KOPT-K1 (cell line): Measurements from ENCODE around the gene BAZ1A.

Source experiments
- H3K27ac ChIP-seq: fragments of 200-600 bp; sonication (generic); 2 replicates; pipeline ENCODE4 v1.5.1; 2016; ENCODE audit warnings: antibody characterized with exemption, mild to moderate bottlenecking, low read depth, low read length; ENCODE audit not compliant: poor library complexity, severe bottlenecking
- H3K36me3 ChIP-seq: fragments of 200-600 bp; sonication (generic); 2 replicates; pipeline ENCODE4 v1.5.1; 2017; ENCODE audit warnings: antibody characterized with exemption, mild to moderate bottlenecking, low read length, moderate library complexity; ENCODE audit not compliant: insufficient read depth
- H3K9me3 ChIP-seq: fragments of 200-600 bp; sonication (generic); 2 replicates; pipeline ENCODE4 v1.5.1; 2017; ENCODE audit warnings: antibody characterized with exemption, low read length, mild to moderate bottlenecking; ENCODE audit not compliant: insufficient read depth, poor library complexity, severe bottlenecking

BAZ1A gene, protein sequence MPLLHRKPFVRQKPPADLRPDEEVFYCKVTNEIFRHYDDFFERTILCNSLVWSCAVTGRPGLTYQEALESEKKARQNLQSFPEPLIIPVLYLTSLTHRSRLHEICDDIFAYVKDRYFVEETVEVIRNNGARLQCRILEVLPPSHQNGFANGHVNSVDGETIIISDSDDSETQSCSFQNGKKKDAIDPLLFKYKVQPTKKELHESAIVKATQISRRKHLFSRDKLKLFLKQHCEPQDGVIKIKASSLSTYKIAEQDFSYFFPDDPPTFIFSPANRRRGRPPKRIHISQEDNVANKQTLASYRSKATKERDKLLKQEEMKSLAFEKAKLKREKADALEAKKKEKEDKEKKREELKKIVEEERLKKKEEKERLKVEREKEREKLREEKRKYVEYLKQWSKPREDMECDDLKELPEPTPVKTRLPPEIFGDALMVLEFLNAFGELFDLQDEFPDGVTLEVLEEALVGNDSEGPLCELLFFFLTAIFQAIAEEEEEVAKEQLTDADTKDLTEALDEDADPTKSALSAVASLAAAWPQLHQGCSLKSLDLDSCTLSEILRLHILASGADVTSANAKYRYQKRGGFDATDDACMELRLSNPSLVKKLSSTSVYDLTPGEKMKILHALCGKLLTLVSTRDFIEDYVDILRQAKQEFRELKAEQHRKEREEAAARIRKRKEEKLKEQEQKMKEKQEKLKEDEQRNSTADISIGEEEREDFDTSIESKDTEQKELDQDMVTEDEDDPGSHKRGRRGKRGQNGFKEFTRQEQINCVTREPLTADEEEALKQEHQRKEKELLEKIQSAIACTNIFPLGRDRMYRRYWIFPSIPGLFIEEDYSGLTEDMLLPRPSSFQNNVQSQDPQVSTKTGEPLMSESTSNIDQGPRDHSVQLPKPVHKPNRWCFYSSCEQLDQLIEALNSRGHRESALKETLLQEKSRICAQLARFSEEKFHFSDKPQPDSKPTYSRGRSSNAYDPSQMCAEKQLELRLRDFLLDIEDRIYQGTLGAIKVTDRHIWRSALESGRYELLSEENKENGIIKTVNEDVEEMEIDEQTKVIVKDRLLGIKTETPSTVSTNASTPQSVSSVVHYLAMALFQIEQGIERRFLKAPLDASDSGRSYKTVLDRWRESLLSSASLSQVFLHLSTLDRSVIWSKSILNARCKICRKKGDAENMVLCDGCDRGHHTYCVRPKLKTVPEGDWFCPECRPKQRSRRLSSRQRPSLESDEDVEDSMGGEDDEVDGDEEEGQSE (N-terminal part only)

GRCh38 chr14:34875031-34875922 lies at the start of gene BAZ1A:
BAZ1A (minus strand) TSS chr14:34875360; CDS start chr14:34874604, 756 bp downstream.
- Histone ChIP-seq H3K27ac (peak within 1 kb of the TSS; percentile 97), H3K9me3 (no peaks in the 10 kb centered on the region), H3K36me3 (peaks cover 18% of the 10 kb centered on the region)

DNA sequence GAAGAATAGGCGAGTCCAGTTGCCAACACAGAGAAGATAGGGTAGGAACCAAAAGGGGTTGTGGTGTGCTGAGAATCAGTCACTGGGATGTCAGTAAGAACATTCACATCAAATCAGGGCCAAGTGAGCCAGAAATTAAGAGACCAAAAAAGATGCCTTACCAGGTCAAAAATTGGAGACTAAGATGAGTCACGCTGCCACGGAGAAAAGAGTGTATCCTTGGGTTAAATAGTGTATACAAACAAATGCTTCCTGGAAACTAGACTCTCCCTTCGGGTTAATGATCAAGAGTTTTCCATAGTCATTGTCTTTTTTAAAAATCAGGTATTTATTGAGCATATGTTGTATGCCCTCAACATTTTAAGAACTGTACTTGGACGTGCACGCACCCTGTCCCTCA lies 45.2 kb upstream of the BAZ1A start:
- H3K36me3 ChIP-seq, result no peaks in the 10 kb centered on the region
- H3K27ac ChIP-seq, result no peak overlapping the region
- H3K9me3 ChIP-seq, result no peaks in the 10 kb centered on the region

DNA sequence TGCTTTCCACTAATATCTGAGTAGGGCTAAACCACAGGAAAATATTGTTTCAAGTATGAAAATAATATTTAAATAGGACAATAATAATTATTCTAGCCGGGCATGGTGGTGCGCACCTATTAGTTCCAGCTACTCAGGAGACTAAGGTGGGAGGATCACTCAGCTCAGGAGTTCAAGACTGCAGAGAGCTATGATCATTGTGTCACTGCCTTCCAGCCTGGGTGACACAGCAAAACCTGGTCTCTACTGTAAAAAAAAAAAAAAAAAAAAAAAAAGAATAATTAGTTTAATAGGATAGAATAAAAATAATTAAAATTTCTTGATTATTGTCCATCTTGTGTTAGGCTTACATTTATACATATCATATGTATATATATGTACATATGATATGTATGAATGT lies 38.5 kb upstream of the BAZ1A start:
- no peak overlapping the region for H3K27ac ChIP-seq
- no peaks in the 10 kb centered on the region for H3K9me3 ChIP-seq

GRCh38 chr14:34912966-34913365 lies 37.8 kb upstream of the BAZ1A start:
- Histone ChIP-seq H3K27ac (no peak overlapping the region), H3K36me3 (no peaks in the 10 kb centered on the region), H3K9me3 (no peaks in the 10 kb centered on the region)

More for the DNA sequence above, 38.5 kb upstream of the BAZ1A start:
- no peaks in the 10 kb centered on the region for H3K36me3 ChIP-seq

- Histone ChIP-seq H3K36me3 (no peaks in the 10 kb centered on the region), H3K27ac (no peak overlapping the region), H3K9me3 (no peaks in the 10 kb centered on the region)
Observed at GRCh38 chr14:34912182-34912581, 37.0 kb upstream of the BAZ1A start.

DNA sequence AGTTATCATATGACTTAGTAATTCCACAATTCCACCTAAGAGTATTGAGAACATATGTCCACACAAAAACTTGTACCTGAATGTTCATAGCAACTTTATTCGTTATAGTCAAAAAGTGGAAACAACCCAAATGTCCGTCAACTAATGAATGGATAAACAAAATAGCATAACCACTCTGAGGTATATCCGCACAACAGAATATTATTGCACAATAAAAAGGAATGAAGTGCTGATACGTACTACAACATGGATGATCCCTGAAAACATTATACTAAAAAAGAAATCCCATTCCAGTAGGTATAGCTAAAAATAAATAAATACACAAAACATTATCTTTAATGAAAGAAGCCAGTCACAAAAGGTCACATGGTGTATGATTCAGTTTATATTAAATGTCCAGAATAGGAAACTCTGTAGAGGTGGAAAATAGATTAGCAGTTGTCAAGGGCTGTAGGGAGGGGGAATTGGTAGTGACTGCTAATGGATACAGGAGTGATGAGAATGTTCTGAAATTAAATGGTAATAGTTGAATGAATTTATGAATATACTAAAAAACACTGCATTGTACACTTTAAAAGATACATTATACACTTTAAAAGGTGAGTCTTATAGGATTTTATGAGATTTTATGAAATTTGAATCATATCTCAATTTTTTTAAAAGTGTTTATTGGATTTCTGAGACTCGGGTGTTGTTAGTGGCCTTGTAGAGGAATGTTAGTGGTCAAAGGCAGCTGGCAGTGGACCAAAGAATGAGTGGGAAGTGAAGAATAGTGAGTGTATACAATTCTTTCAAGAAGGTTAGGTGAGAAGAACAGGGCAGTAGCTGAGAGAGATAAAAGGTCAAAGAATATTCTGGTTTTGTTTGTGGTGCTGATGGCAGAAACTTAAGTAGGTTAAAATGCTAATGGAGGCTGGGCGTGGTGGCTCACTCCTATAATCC lies 36.3 kb upstream of the BAZ1A start:
- Histone ChIP-seq H3K9me3 (no peaks in the 10 kb centered on the region), H3K36me3 (no peaks in the 10 kb centered on the region), H3K27ac (no peak overlapping the region)

- Histone ChIP-seq H3K36me3 (no peaks in the 10 kb centered on the region), H3K9me3 (no peaks in the 10 kb centered on the region), H3K27ac (no peak overlapping the region)
Observed at GRCh38 chr14:34906287-34906686, 31.1 kb upstream of the BAZ1A start.

- Histone ChIP-seq H3K36me3 (no peaks in the 10 kb centered on the region), H3K9me3 (no peaks in the 10 kb centered on the region), H3K27ac (no peak overlapping the region)
Observed at GRCh38 chr14:34895277-34895676, 20.1 kb upstream of the BAZ1A start.

GRCh38 chr14:34890937-34891336 lies 15.8 kb upstream of the BAZ1A start:
- Histone ChIP-seq H3K27ac (no peak overlapping the region), H3K9me3 (no peaks in the 10 kb centered on the region), H3K36me3 (no peaks in the 10 kb centered on the region)

- Histone ChIP-seq H3K36me3 (no peaks in the 10 kb centered on the region), H3K27ac (no peak overlapping the region), H3K9me3 (no peaks in the 10 kb centered on the region)
Observed at GRCh38 chr14:34888186-34888585, 13.0 kb upstream of the BAZ1A start.

- no peaks in the 10 kb centered on the region for H3K36me3 ChIP-seq
- no peaks in the 10 kb centered on the region for H3K9me3 ChIP-seq
- no peak overlapping the region for H3K27ac ChIP-seq
Observed at GRCh38 chr14:34883954-34884353, 8.8 kb upstream of the BAZ1A start.

DNA sequence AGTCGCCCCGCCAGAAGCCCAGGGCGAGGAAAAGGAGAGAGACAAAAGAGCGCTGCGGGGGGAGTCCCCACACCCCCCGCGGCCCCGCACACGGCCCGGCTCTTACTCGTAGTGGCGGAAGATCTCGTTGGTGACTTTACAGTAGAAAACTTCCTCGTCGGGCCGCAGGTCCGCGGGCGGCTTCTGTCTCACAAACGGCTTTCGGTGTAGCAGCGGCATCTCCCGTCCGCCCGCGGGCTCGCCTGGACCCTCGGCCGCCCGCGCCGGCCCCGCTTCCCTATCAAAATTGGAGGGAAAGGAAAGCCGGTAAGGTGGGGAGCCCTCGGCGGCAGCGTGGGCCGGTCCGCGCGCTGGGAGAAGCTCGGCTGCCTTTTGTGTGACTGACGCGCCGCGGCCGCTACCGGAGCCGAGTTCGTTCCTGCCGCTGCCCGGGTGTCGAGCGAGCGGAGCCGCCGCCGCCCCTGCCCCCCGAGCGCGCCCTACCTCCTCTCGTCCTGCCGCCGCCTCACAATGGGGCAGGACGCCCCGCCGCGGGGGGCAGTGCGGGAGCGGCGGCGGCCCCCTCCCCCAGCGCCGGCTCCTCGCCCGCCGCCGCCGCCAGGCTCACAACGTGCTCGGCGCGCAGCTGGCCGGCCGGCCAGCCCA lies 652 bp downstream of the BAZ1A start:
- H3K36me3 ChIP-seq, result peaks cover 26% of the 10 kb centered on the region
- H3K9me3 ChIP-seq, result no peaks in the 10 kb centered on the region
- H3K27ac ChIP-seq, result peak overlapping the region; percentile 97
